HK-2 (cell line): ENCODE measurements around the gene DAPK1.
A peak's percentile ranks its signal among the peaks of the same experiment; 100 is the strongest.

Source experiments
- DNase-seq: peaks from one replicate; pipeline ENCODE4 v3.0.0-alpha.2; 2018; ENCODE audit not compliant: unreplicated experiment

Gene DAPK1

GRCh38 chr9:87613265-87614111 is 115.8 kb downstream of the DAPK1 start:
- no peak for DNase-seq

- no peak for DNase-seq
These were observed 116.7 kb downstream of the DAPK1 start for GRCh38 chr9:87614397-87614796.

GRCh38 chr9:87615136-87615535 is 117.5 kb downstream of the DAPK1 start:
- DNase-seq, result no peak

- peak; percentile 14 for DNase-seq
These were observed 118.0 kb downstream of the DAPK1 start for GRCh38 chr9:87615547-87616148.

- DNase-seq, result no peak
These were observed 120.6 kb downstream of the DAPK1 start for GRCh38 chr9:87618226-87618625.

- DNase-seq, result no peak
These were observed 121.3 kb downstream of the DAPK1 start for GRCh38 chr9:87618931-87619330.

- DNase-seq, result no peak
These were observed 121.7 kb downstream of the DAPK1 start for GRCh38 chr9:87619346-87619745.

- no peak for DNase-seq
These were observed 123.2 kb downstream of the DAPK1 start for GRCh38 chr9:87620731-87621322.

- no peak for DNase-seq
These were observed 124.4 kb downstream of the DAPK1 start for GRCh38 chr9:87622098-87622497.

- no peak for DNase-seq
These were observed 125.3 kb downstream of the DAPK1 start for GRCh38 chr9:87622923-87623322.

- no peak for DNase-seq
These were observed 130.7 kb downstream of the DAPK1 start for GRCh38 chr9:87628346-87628745.

GRCh38 chr9:87629104-87629503 is 131.4 kb downstream of the DAPK1 start:
- DNase-seq, result no peak

GRCh38 chr9:87630266-87630665 is 132.6 kb downstream of the DAPK1 start:
- no peak for DNase-seq

GRCh38 chr9:87630846-87631245 is 133.2 kb downstream of the DAPK1 start:
- no peak for DNase-seq

GRCh38 chr9:87635656-87636501 is 138.2 kb downstream of the DAPK1 start:
- DNase-seq, result no peak

- no peak for DNase-seq
These were observed 140.6 kb downstream of the DAPK1 start for GRCh38 chr9:87638292-87638691.

GRCh38 chr9:87639949-87640348 is 142.3 kb downstream of the DAPK1 start:
- DNase-seq, result no peak

GRCh38 chr9:87640385-87640795 is 142.7 kb downstream of the DAPK1 start:
- no peak for DNase-seq

GRCh38 chr9:87641067-87641466 is 143.4 kb downstream of the DAPK1 start:
- no peak for DNase-seq

GRCh38 chr9:87642330-87643106 is 144.9 kb downstream of the DAPK1 start:
- DNase-seq, result no peak

GRCh38 chr9:87643107-87643650 is 145.5 kb downstream of the DAPK1 start:
- DNase-seq, result no peak
